GM19468 (cell line): ENCODE measurements around the gene PNMT.

Source experiments
- ATAC-seq: cut with Tn5 transposase; IDR thresholded peaks from one replicate; pipeline ENCODE4 v1.9.1; 2021; ENCODE audit warnings: mild to moderate bottlenecking, moderate library complexity, moderate number of reproducible peaks; ENCODE audit not compliant: unreplicated experiment; ENCODE audit errors: extremely low read depth

Gene PNMT

GRCh38 chr17:39632153-39632941 is 35.9 kb upstream of the PNMT start:
- no peak for ATAC-seq

DNA sequence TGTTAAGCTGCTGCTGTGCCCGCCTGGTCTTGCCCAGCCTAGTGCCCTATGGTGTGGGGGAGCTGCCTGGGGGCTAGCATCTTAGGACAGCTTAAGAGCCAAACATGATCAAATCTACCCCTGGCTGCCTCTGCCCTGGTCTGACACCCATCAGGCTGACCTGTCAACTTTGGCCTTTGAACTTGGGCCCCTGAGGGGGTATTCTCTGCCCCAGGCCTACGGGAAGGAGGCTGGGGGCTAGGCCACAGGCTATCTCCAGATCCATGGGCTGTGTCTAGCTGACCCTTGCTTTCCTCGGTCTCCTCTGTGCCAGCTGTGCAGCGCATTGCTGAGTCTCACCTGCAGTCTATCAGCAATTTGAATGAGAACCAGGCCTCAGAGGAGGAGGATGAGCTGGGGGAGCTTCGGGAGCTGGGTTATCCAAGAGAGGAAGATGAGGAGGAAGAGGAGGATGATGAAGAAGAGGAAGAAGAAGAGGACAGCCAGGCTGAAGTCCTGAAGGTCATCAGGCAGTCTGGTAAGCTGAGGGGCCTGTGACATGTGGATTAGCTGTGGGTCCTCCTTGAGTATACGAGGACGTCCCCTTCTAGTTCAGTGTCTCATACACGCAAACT is 34.6 kb upstream of the PNMT start:
- no peak for ATAC-seq

DNA sequence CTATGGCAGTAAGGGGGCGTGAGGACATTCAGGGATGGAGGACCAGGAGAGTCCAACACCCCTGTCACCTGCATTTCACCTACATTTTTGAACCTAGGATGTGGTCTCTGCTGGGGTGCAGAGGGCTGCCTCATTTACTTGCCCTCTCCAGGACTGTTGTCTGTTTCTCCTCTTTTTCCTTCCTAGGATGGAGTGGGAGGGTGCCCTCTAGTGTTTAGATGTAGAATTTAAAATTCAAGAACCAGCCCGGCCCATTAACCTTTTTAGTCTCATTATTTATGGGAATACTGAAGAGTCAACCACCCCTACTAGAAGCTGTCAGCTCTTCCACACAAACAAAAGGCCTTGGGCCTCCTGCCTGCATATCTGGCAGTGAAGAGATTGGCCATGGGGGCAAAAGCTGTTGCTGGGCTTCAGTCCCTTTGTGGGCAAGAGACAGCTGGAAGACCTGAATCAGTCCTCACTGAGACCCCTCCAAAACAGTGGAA is 33.8 kb upstream of the PNMT start:
- no peak for ATAC-seq

DNA sequence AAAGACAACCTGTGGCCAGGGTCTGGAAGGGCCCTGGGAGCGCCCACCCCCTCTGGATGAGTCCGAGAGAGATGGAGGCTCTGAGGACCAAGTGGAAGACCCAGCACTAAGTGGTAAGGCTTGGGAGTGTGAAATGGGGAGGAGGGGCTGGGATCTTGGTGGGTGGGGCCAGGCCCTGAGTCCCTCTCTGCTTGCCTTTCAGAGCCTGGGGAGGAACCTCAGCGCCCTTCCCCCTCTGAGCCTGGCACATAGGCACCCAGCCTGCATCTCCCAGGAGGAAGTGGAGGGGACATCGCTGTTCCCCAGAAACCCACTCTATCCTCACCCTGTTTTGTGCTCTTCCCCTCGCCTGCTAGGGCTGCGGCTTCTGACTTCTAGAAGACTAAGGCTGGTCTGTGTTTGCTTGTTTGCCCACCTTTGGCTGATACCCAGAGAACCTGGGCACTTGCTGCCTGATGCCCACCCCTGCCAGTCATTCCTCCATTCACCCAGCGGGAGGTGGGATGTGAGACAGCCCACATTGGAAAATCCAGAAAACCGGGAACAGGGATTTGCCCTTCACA is 32.6 kb upstream of the PNMT start:
- no peak for ATAC-seq

GRCh38 chr17:39636587-39636926 is 31.7 kb upstream of the PNMT start:
- ATAC-seq, result no peak

DNA sequence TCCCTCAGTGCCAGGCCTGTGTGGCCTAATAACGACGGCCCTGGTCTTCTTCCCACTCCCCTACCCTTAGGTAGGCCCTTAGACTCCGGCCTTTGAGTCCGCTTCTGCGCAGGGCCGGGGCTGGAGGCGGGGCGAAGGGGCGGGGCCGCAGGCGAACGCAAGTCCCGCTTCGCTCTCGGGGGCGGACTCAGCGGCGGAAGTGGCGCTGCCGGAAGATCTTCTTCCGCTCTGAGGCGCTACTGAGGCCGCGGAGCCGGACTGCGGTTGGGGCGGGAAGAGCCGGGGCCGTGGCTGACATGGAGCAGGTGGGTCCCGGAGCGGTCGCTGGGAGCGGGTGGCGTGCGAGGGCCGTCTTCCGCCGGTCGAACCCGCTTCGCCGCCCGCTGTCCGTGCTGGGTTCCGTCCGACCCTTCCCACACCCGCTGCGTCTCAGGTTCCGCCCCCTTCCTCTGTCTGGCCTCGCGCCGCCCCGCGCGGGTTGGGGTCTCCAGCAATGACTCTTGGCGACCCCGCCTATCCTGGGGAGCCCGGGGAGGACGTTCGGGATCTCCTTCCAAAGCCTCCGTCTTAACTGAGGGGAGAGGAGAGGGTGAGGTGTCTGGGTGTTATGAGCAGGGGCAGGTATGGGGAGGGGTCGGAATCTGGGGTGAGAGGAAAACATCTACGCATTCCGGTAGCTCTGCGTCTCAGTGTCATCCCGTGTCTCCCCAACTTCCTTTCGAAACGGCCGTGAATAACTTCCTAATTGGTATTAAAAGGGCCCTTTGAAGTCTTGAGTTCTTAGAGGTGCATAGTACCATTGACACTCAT is 31.1 kb upstream of the PNMT start, which contains the start of gene STARD3:
Gene STARD3, plus strand, starts transcription at position 218 of the 810 bp plus-strand sequence. CDS start 16,388 bp downstream, outside the sequence.
- peak; percentile 55 for ATAC-seq

DNA sequence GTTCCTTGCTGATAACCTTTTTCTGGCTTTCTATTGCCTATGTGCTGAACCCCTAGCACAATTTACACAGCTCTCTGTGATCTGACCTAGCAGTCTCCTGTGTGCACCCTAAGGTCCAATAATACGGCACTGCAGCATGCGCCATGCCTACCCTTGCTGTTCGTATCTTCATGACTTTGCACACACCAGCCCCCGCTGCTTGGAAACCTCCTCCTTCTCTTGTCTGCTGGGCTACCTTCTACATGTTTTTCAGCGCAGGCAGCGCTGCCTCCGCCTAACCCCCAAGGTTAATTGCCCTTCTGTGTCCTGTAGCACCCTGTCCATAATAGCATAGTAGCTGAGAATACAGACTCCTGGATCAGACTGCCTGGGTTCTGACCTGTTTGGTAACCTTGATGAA is 29.9 kb upstream of the PNMT start:
- ATAC-seq, result no peak

DNA sequence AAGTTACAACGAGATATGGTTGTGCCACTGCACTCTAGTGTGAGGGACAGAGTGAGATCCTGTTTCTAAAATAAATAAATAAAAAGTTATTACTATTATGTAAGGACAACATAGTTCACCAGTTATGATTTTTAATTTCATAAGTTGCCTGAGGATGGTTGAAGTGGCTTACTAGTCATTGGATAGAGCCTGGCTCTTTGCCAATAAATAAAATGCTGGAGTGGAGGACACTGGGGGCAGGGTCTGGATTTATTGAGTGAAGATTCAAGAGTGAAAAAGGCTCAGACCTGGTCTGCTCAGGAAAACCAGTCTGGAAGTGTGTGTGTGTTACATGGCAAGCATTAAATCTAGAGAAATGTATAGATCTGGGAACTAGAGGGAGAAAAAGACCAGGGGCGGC is 29.2 kb upstream of the PNMT start:
- no peak for ATAC-seq

DNA sequence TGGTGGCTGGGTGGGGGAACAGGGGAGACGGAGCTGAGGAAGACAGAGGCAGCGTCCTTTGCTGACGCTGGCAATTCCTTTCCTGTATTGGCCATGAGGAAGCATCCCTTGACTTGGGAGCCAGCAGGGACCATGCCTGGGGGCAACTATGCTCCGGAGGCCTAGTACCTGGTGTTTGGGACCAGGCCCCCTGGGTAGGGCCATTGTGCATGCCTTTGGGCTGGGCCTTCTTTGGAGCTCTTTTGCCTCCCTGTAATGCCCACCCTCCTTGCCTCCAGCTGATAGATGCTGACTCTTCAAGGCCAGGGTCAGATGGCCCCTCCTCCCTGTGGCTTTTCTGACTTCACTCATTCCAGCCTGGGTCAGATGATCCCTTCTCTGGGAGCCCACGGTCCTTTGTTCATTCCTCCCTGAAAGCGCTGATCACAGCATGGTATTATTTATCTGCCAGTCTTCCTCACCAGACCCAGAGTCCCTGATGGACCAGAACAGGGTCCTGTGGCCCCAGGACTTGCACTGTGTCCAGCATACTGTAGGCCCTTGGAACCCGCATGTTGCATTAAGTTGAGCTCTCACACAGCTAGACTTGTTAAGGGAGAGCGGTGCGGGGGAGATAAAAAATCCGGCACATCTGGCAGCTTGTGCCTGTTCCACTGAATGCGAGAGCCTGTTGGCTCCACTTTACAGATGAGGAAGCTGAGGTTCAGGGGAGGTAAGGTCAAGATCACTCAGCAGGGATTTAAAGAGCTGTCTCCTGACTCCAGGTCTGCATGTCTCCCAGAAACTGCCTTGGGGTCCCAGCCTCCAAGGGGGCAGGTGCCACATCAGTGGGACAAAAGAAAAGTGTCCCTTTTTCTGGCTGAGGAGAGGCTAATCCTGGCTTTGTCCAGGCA is 28.4 kb upstream of the PNMT start:
- no peak for ATAC-seq

- ATAC-seq, result no peak
Measured at GRCh38 chr17:39640591-39641031, 27.6 kb upstream of the PNMT start.

DNA sequence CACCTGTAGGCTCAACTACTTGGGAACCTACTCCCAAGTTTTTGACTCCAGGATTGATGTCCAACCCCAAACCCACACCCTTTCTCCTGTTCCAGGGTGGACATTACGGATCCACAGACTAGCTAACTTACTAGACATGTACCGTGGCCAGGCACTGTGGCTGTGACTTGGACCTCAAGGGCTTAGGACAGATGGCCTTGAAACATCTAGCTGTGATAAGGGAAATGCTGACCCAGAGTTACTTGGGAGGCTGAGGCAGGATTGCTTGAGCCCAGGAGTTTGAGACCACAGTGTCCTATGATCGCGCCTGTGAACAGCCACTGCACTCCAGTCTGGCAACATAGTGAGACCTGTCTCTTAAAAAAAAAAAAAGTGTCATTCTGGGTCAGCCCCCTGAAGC is 27.2 kb upstream of the PNMT start:
- no peak for ATAC-seq

GRCh38 chr17:39641883-39642282 is 26.4 kb upstream of the PNMT start:
- no peak for ATAC-seq

- no peak for ATAC-seq
Measured at GRCh38 chr17:39642291-39643074, 25.8 kb upstream of the PNMT start.

DNA sequence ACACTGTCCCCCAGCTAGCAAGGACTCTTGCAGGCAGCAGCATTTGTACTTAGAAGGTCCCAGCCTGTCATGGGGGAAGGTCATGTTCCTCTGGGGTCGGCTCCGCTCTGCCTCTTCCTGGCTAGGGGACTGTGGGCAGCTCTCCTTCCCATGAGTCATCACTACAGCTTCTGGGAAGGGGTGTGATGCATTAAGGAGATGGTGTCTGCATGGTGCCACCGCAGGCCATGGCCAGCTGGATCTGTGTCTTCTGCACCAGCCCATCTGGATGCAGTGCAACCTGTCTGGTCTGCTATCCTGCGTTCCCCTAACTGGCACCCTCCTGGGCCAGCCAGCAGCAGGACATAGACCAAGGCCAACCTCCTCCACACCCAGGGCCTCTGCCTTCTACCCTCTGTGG is 25.0 kb upstream of the PNMT start:
- ATAC-seq, result no peak

GRCh38 chr17:39647256-39647655 is 21.0 kb upstream of the PNMT start:
- ATAC-seq, result no peak

- no peak for ATAC-seq
Measured at GRCh38 chr17:39648616-39649366, 19.5 kb upstream of the PNMT start.

DNA sequence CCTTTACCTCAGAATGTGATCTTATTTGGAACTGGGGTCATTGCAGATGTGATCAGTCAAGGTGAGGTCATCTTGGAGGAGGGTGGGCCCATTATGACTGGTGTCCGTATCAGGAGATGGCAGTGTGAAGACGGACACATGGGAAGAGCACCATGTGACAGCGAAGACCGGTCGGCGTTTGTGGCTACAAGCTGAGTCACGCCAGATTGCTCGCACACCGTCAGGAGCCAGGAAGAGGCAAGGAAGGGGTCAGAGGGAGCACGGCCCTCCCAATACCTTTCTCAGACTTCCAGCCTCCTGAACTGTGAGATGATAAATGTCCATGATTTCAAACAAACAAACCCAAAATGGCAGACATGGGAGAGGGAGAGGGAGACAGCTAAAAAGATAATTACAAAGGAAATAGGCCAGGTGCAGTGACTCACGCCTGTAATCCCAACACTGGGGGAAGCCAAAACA is 18.1 kb upstream of the PNMT start:
- no peak for ATAC-seq
